ENCODE data around the gene SNX14. TPM values are rescaled to one million over a fixed set of nuclear protein-coding genes. Genes with fewer than 3 reads are reported as not detected.

Gene SNX14
- total and polyA plus RNA-seq, 2 of the 13 experiments (the other 11 are each of a cell fraction or from before 2014, with no cell fraction given) = 83.5 to 112 TPM

DNA sequence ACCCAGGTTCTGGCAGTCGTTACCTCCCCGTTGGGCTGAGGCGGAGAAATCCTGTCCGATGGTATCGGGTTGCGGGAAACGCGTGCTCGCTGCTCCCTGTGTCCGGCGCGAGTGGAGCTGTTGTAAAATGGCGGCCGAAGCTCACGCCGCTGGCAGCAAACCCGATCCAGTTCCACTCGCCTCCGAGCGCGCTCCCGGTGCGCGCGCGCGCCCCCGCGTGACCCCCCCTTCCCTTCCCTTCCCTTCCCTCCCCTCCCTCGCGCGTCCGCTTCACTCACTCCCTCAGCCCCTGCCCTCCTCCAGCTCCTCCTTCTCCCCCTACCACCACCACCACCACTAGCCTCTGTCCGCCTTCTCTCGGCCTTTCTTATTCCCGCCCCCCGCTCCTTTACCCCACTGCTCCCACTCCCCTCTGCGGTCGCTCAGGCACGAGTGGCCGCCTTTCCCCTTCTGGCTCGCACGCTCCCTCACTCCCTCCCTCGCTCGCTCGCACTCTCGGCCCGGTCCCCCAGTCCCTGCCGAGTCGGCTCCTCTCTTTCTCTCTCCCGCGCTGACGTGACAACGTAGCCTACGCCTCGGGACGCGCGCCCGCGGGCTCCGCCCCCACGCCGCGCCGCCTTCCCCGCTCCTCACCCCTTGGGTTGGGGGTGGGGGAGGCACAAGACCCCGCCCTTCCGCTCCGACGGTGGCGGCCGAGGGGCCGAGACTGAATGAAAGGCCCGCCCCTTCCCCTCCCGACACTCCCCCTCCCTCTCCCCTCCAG is 49.3 kb upstream of the SNX14 start, which contains the start of gene SYNCRIP (continued):
- TF ChIP-seq ZNF543 (CRISPR knock-in tag; IDR thresholded peaks at IDR 0.05) (peak; percentile 90), MLX (CRISPR knock-in tag; IDR thresholded peaks at IDR 0.05) (0 out of 2 replicates have a peak, but pooled peaks have one; percentile 17), ZBTB8A (CRISPR knock-in tag; IDR thresholded peaks at IDR 0.05; ENCODE audit: borderline replicate concordance, low read depth) (no peak), POLR2G (IDR thresholded peaks at IDR 0.05; ENCODE audit: low read depth, low read length) (peak; percentile 80), ZNF616 (CRISPR knock-in tag; IDR thresholded peaks at IDR 0.05; ENCODE audit: low read depth) (no peak), ZNF318 (CRISPR knock-in tag; IDR thresholded peaks at IDR 0.05) (no peak), ZNF33A (CRISPR knock-in tag; IDR thresholded peaks at IDR 0.05; ENCODE audit: borderline replicate concordance) (no peak), ZNF891 (CRISPR knock-in tag; IDR thresholded peaks at IDR 0.05) (peak; percentile 52; the same call in 1 of the 2 replicates), ZNF331 (CRISPR knock-in tag; IDR thresholded peaks at IDR 0.05) (no peak), PATZ1 (CRISPR knock-in tag; IDR thresholded peaks at IDR 0.05) (peak; percentile 87), SP2 (CRISPR knock-in tag; IDR thresholded peaks at IDR 0.05) (peak; percentile 59), TBX3 (IDR thresholded peaks at IDR 0.05; ENCODE audit: borderline replicate concordance) (peak; percentile 45; the same call in 1 of the 2 replicates), ZFP36L1 (CRISPR knock-in tag; IDR thresholded peaks at IDR 0.05) (peak; percentile 30; the same call in 1 of the 2 replicates), SIN3B (IDR thresholded peaks at IDR 0.05; ENCODE audit: low read length) (0 out of 2 replicates have a peak, but pooled peaks have one; percentile 5), BHLHE40 (IDR thresholded peaks at IDR 0.05; ENCODE audit: low read length) (peak; percentile 3; the same call in 1 of the 2 replicates), SKI (IDR thresholded peaks at IDR 0.05; ENCODE audit: partially characterized antibody) (peak; percentile 18), ZNF34 (CRISPR knock-in tag; IDR thresholded peaks at IDR 0.05; ENCODE audit: borderline replicate concordance) (peak; percentile 79), HDAC1 (CRISPR knock-in tag; IDR thresholded peaks at IDR 0.05) (peak; percentile 52; the same call in 1 of the 2 replicates)

Measured in HepG2 (cell line).